ENCODE results near the gene MAGEB1. TPM values are rescaled to one million over a fixed set of nuclear protein-coding genes. Genes with fewer than 3 reads are reported as not detected.

Gene MAGEB1
- total RNA-seq, 1 donor from 2014 or later, result not detected

- TF ChIP-seq, protein P1, sequence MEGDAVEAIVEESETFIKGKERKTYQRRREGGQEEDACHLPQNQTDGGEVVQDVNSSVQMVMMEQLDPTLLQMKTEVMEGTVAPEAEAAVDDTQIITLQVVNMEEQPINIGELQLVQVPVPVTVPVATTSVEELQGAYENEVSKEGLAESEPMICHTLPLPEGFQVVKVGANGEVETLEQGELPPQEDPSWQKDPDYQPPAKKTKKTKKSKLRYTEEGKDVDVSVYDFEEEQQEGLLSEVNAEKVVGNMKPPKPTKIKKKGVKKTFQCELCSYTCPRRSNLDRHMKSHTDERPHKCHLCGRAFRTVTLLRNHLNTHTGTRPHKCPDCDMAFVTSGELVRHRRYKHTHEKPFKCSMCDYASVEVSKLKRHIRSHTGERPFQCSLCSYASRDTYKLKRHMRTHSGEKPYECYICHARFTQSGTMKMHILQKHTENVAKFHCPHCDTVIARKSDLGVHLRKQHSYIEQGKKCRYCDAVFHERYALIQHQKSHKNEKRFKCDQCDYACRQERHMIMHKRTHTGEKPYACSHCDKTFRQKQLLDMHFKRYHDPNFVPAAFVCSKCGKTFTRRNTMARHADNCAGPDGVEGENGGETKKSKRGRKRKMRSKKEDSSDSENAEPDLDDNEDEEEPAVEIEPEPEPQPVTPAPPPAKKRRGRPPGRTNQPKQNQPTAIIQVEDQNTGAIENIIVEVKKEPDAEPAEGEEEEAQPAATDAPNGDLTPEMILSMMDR (conservative IDR thresholded peaks at IDR 0.05), result no peak
- Mint-ChIP-seq H3K36me3 (peaks cover 4% of the 10 kb centered on the region), H3K27ac (no peak overlapping the region), H3K4me3 (no peak overlapping the region), H3K9me3 (no peaks in the 10 kb centered on the region), H3K4me1 (ENCODE audit: unreplicated experiment) (peaks cover 13% of the 10 kb centered on the region), H3K27me3 (no peaks in the 10 kb centered on the region)
- DNase-seq (ENCODE audit: extremely low spot score, unreplicated experiment), result no peak
These were observed 26.3 kb upstream of the MAGEB1 start for GRCh38 chrX:30220661-30221060.

GRCh38 chrX:30224536-30224935 lies 22.4 kb upstream of the MAGEB1 start:
- H3K27me3 Mint-ChIP-seq, result no peaks in the 10 kb centered on the region
- H3K27ac Mint-ChIP-seq, result peak overlapping the region; percentile 44
- no peaks in the 10 kb centered on the region for H3K9me3 Mint-ChIP-seq
- peak overlapping the region; percentile 27 for H3K4me3 Mint-ChIP-seq
- H3K4me1 Mint-ChIP-seq (ENCODE audit: unreplicated experiment), result peaks cover 15% of the 10 kb centered on the region
- H3K36me3 Mint-ChIP-seq, result no peaks in the 10 kb centered on the region
- no peak for DNase-seq (ENCODE audit: extremely low spot score, unreplicated experiment)
- TF ChIP-seq, protein P1 (conservative IDR thresholded peaks at IDR 0.05), result no peak

DNA sequence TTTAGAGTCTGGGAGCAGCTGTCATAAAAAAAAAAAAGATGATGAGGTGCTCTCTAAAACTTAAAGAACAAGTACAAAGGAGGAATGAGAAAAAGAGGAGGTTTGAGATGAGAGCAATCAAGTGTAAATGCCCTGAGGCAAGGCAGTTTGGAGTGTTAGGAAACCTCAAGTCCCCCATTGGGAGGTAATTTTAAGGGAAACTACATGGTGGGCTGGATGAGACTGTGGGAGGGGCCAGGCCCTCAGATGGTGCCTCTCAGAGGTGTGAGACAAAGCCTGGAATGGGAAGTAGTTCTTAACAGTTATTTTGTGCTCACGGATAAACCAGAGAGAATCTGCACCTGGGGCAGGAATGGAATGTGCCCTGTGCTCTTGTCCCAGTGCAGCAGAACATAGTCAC lies 18.4 kb upstream of the MAGEB1 start:
- H3K27me3 Mint-ChIP-seq, result no peaks in the 10 kb centered on the region
- peaks cover 25% of the 10 kb centered on the region for H3K4me1 Mint-ChIP-seq (ENCODE audit: unreplicated experiment)
- H3K9me3 Mint-ChIP-seq, result no peaks in the 10 kb centered on the region
- TF ChIP-seq, protein P1 (conservative IDR thresholded peaks at IDR 0.05), result no peak
- H3K36me3 Mint-ChIP-seq, result no peaks in the 10 kb centered on the region
- H3K4me3 Mint-ChIP-seq, result no peak overlapping the region
- H3K27ac Mint-ChIP-seq, result no peak overlapping the region
- DNase-seq (ENCODE audit: extremely low spot score, unreplicated experiment), result no peak

DNA sequence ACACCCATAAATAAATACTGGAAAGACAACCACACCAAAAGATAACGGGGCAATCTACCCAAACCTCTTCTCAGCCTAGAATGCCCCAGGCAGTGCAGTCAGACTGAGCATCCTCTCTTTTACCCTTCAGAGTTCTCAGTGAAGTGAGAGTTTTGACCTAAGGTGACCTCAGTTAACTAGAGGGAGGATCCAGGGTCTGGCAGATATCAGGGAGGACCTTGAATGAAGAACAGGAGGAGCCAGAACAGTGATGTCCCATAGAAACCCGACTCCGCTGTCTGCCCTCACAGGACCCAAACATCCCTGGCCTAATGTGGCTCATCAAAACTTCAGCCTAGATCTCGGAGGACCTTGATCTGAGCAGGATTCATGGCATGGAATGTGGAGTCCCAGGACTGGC lies 16.6 kb upstream of the MAGEB1 start, which contains the start of gene MAGEB3:
MAGEB3 (plus strand) TSS at position 263 of the 400 bp plus-strand sequence. CDS start 5,268 bp downstream, outside the sequence.
- Mint-ChIP-seq H3K27ac (no peak within 1 kb of the TSS), H3K9me3 (no peaks in the 10 kb centered on the region), H3K4me1 (ENCODE audit: unreplicated experiment) (peaks cover 15% of the 10 kb centered on the region), H3K4me3 (no peak within 1 kb of the TSS), H3K36me3 (no peaks in the 10 kb centered on the region), H3K27me3 (no peaks in the 10 kb centered on the region)
- DNase-seq (ENCODE audit: extremely low spot score, unreplicated experiment), result no peak
- TF ChIP-seq, protein P1 (conservative IDR thresholded peaks at IDR 0.05), result no peak

DNA sequence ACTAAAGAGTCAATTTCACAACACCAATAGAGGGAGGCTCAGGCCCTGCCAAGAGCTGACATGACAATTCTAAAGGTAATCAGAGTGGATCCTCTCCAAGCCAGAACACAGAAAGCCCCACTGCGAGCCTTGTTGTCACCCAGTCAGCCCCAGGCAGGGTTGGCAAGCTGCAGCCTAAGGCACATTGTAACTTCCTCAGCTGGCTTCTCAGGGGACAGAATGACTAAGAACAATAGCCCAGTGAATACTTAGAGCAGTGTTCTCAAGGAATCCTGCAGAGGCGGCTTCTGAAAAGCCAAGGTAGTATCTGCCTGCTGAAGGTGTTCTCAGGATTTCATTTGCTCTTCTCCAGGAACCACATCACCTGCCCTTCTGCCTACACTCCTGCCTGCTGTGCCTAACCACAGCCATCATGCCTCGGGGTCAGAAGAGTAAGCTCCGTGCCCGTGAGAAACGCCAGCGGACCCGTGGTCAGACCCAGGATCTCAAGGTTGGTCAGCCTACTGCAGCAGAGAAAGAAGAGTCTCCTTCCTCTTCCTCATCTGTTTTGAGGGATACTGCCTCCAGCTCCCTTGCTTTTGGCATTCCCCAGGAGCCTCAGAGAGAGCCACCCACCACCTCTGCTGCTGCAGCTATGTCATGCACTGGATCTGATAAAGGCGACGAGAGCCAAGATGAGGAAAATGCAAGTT lies 5.1 kb upstream of the MAGEB1 start, which contains the start of gene MAGEB4:
MAGEB4 (plus strand) TSS at position 277 of the 692 bp plus-strand sequence; CDS start at position 413, 136 bp downstream.
- peaks cover under 1% of the 10 kb centered on the region for H3K9me3 Mint-ChIP-seq
- H3K4me3 Mint-ChIP-seq, result no peak within 1 kb of the TSS
- no peaks in the 10 kb centered on the region for H3K4me1 Mint-ChIP-seq (ENCODE audit: unreplicated experiment)
- no peaks in the 10 kb centered on the region for H3K27me3 Mint-ChIP-seq
- no peak within 1 kb of the TSS for H3K27ac Mint-ChIP-seq
- DNase-seq (ENCODE audit: extremely low spot score, unreplicated experiment), result no peak
- TF ChIP-seq, protein P1 (conservative IDR thresholded peaks at IDR 0.05), result no peak
- no peaks in the 10 kb centered on the region for H3K36me3 Mint-ChIP-seq

Measured in type B pancreatic cell (in vitro differentiated cells).